ENCODE results near the gene ADGRL2.

ADGRL2 gene

GRCh38 chr1:81757398-81758020, 43.2 kb upstream of the ADGRL2 start:
- no peak overlapping the region for H3K4me2 ChIP-seq (ENCODE audit: insufficient read depth, low read length, poor library complexity, severe bottlenecking)
- no peak overlapping the region for H4K8ac ChIP-seq (ENCODE audit: low read depth, low read length)
- no peaks in the 10 kb centered on the region for H3K9me3 ChIP-seq (replicated peaks in 1 of 2; ENCODE audit: control insufficient read depth in 2 of 2, insufficient read depth in 1 of 2, low read depth in 1 of 2, low read length in 2 of 2)
- no peaks in the 10 kb centered on the region for H3K79me1 ChIP-seq (ENCODE audit: low read depth, low read length)
- H3K4ac ChIP-seq (ENCODE audit: low read length) = no peak overlapping the region
- H2BK5ac ChIP-seq (ENCODE audit: low read length) = no peak overlapping the region
- H2AK5ac ChIP-seq (ENCODE audit: low read depth, low read length) = no peak overlapping the region
- no peak overlapping the region for H3K4me3 ChIP-seq (ENCODE audit: low read length in 2 of 2)
- H3K27me3 ChIP-seq (ENCODE audit: control insufficient read depth in 3 of 3, insufficient read depth in 3 of 3, low read depth in 1 of 3, low read length in 3 of 3) = no peaks in the 10 kb centered on the region
- peaks cover 0 to 10% of the 10 kb centered on the region in 2 donors for H3K4me1 ChIP-seq (ENCODE audit: control insufficient read depth in 2 of 2, insufficient read depth in 1 of 2, low read depth in 1 of 2, low read length in 2 of 2)
- no peaks in the 10 kb centered on the region for H3K36me3 ChIP-seq (replicated peaks in 1 of 2; ENCODE audit: control insufficient read depth in 2 of 2, insufficient read depth in 2 of 2, low read length in 2 of 2)
- H3K23ac ChIP-seq (ENCODE audit: low read depth, low read length, poor library complexity) = no peak overlapping the region
- no peak overlapping the region for H2BK15ac ChIP-seq (ENCODE audit: low read length)
- no peak overlapping the region for H2AFZ ChIP-seq (ENCODE audit: low read length)
- H2BK12ac ChIP-seq (ENCODE audit: low read length) = no peak overlapping the region
- no CpG with 5 or more reads among the region's 8 CpGs for WGBS, 2 donors (ENCODE audit: extremely low coverage in 2 of 2, insufficient read length in 2 of 2, insufficient replicate concordance in 1 of 2)
- no peak overlapping the region for H3K18ac ChIP-seq (ENCODE audit: low read length)
- no peak for DNase-seq (ENCODE audit: low spot score)
- H4K91ac ChIP-seq (ENCODE audit: low read depth, low read length, poor library complexity) = no peak overlapping the region
- no peak overlapping the region for H3K14ac ChIP-seq (ENCODE audit: low read length)
- H2BK120ac ChIP-seq (ENCODE audit: low read depth, low read length) = no peak overlapping the region
- no peak overlapping the region for H3K9ac ChIP-seq (ENCODE audit: low read depth, low read length, poor library complexity)
- no peak overlapping the region for H3K27ac ChIP-seq (replicated peaks; ENCODE audit: low read length)

GRCh38 chr1:81758181-81758580, 42.6 kb upstream of the ADGRL2 start:
- H3K18ac ChIP-seq (ENCODE audit: low read length) = no peak overlapping the region
- H3K4me3 ChIP-seq (ENCODE audit: low read length in 2 of 2) = no peak overlapping the region
- no peak overlapping the region for H2BK12ac ChIP-seq (ENCODE audit: low read length)
- H3K9me3 ChIP-seq (replicated peaks in 1 of 2; ENCODE audit: control insufficient read depth in 2 of 2, insufficient read depth in 1 of 2, low read depth in 1 of 2, low read length in 2 of 2) = no peaks in the 10 kb centered on the region
- H3K23ac ChIP-seq (ENCODE audit: low read depth, low read length, poor library complexity) = no peak overlapping the region
- no peak overlapping the region for H2BK120ac ChIP-seq (ENCODE audit: low read depth, low read length)
- no peak overlapping the region for H3K9ac ChIP-seq (ENCODE audit: low read depth, low read length, poor library complexity)
- H3K36me3 ChIP-seq (replicated peaks in 1 of 2; ENCODE audit: control insufficient read depth in 2 of 2, insufficient read depth in 2 of 2, low read length in 2 of 2) = no peaks in the 10 kb centered on the region
- H2BK5ac ChIP-seq (ENCODE audit: low read length) = no peak overlapping the region
- WGBS, 2 donors (ENCODE audit: extremely low coverage in 2 of 2, insufficient read length in 2 of 2, insufficient replicate concordance in 1 of 2) = no CpG with 5 or more reads among the region's 2 CpGs
- H3K4ac ChIP-seq (ENCODE audit: low read length) = no peak overlapping the region
- no peak overlapping the region for H4K91ac ChIP-seq (ENCODE audit: low read depth, low read length, poor library complexity)
- no peak overlapping the region for H3K27ac ChIP-seq (replicated peaks; ENCODE audit: low read length)
- no peak overlapping the region for H4K8ac ChIP-seq (ENCODE audit: low read depth, low read length)
- peaks cover 0 to 10% of the 10 kb centered on the region in 2 donors for H3K4me1 ChIP-seq (ENCODE audit: control insufficient read depth in 2 of 2, insufficient read depth in 1 of 2, low read depth in 1 of 2, low read length in 2 of 2)
- DNase-seq (ENCODE audit: low spot score) = no peak
- no peak overlapping the region for H2AK5ac ChIP-seq (ENCODE audit: low read depth, low read length)
- H3K4me2 ChIP-seq (ENCODE audit: insufficient read depth, low read length, poor library complexity, severe bottlenecking) = no peak overlapping the region
- H2BK15ac ChIP-seq (ENCODE audit: low read length) = no peak overlapping the region
- no peaks in the 10 kb centered on the region for H3K79me1 ChIP-seq (ENCODE audit: low read depth, low read length)
- no peaks in the 10 kb centered on the region for H3K27me3 ChIP-seq (ENCODE audit: control insufficient read depth in 3 of 3, insufficient read depth in 3 of 3, low read depth in 1 of 3, low read length in 3 of 3)
- no peak overlapping the region for H2AFZ ChIP-seq (ENCODE audit: low read length)
- no peak overlapping the region for H3K14ac ChIP-seq (ENCODE audit: low read length)

GRCh38 chr1:81760477-81761097, 40.1 kb upstream of the ADGRL2 start:
- no peak overlapping the region for H3K4me3 ChIP-seq (ENCODE audit: low read length in 2 of 2)
- H3K79me1 ChIP-seq (ENCODE audit: low read depth, low read length) = no peaks in the 10 kb centered on the region
- no peak overlapping the region for H2BK5ac ChIP-seq (ENCODE audit: low read length)
- peaks cover 0 to 10% of the 10 kb centered on the region in 2 donors for H3K4me1 ChIP-seq (ENCODE audit: control insufficient read depth in 2 of 2, insufficient read depth in 1 of 2, low read depth in 1 of 2, low read length in 2 of 2)
- no peak overlapping the region for H3K23ac ChIP-seq (ENCODE audit: low read depth, low read length, poor library complexity)
- H2AK5ac ChIP-seq (ENCODE audit: low read depth, low read length) = no peak overlapping the region
- no peak overlapping the region for H2AFZ ChIP-seq (ENCODE audit: low read length)
- no peaks in the 10 kb centered on the region for H3K9me3 ChIP-seq (replicated peaks in 1 of 2; ENCODE audit: control insufficient read depth in 2 of 2, insufficient read depth in 1 of 2, low read depth in 1 of 2, low read length in 2 of 2)
- H3K27me3 ChIP-seq (ENCODE audit: control insufficient read depth in 3 of 3, insufficient read depth in 3 of 3, low read depth in 1 of 3, low read length in 3 of 3) = no peaks in the 10 kb centered on the region
- no peak overlapping the region for H2BK12ac ChIP-seq (ENCODE audit: low read length)
- DNase-seq (ENCODE audit: low spot score) = no peak
- no peak overlapping the region for H2BK120ac ChIP-seq (ENCODE audit: low read depth, low read length)
- no peak overlapping the region for H3K27ac ChIP-seq (replicated peaks; ENCODE audit: low read length)
- H3K9ac ChIP-seq (ENCODE audit: low read depth, low read length, poor library complexity) = no peak overlapping the region
- H3K18ac ChIP-seq (ENCODE audit: low read length) = no peak overlapping the region
- no peak overlapping the region for H2BK15ac ChIP-seq (ENCODE audit: low read length)
- no peak overlapping the region for H4K8ac ChIP-seq (ENCODE audit: low read depth, low read length)
- no peak overlapping the region for H3K14ac ChIP-seq (ENCODE audit: low read length)
- H3K4ac ChIP-seq (ENCODE audit: low read length) = no peak overlapping the region
- H3K4me2 ChIP-seq (ENCODE audit: insufficient read depth, low read length, poor library complexity, severe bottlenecking) = no peak overlapping the region
- WGBS, 2 donors (ENCODE audit: extremely low coverage in 2 of 2, insufficient read length in 2 of 2, insufficient replicate concordance in 1 of 2) = no CpG with 5 or more reads among the region's 1 CpG
- no peak overlapping the region for H4K91ac ChIP-seq (ENCODE audit: low read depth, low read length, poor library complexity)
- H3K36me3 ChIP-seq (replicated peaks in 1 of 2; ENCODE audit: control insufficient read depth in 2 of 2, insufficient read depth in 2 of 2, low read length in 2 of 2) = no peaks in the 10 kb centered on the region

- H3K18ac ChIP-seq (ENCODE audit: low read length) = no peak overlapping the region
- no peak overlapping the region for H3K23ac ChIP-seq (ENCODE audit: low read depth, low read length, poor library complexity)
- no peak overlapping the region for H3K27ac ChIP-seq (replicated peaks; ENCODE audit: low read length)
- no peak overlapping the region for H4K8ac ChIP-seq (ENCODE audit: low read depth, low read length)
- DNase-seq (ENCODE audit: low spot score) = no peak
- no peaks in the 10 kb centered on the region for H3K27me3 ChIP-seq (ENCODE audit: control insufficient read depth in 3 of 3, insufficient read depth in 3 of 3, low read depth in 1 of 3, low read length in 3 of 3)
- H3K79me1 ChIP-seq (ENCODE audit: low read depth, low read length) = no peaks in the 10 kb centered on the region
- H2AFZ ChIP-seq (ENCODE audit: low read length) = no peak overlapping the region
- H3K9ac ChIP-seq (ENCODE audit: low read depth, low read length, poor library complexity) = no peak overlapping the region
- H3K9me3 ChIP-seq (replicated peaks in 1 of 2; ENCODE audit: control insufficient read depth in 2 of 2, insufficient read depth in 1 of 2, low read depth in 1 of 2, low read length in 2 of 2) = no peaks in the 10 kb centered on the region
- no peaks in the 10 kb centered on the region for H3K4me1 ChIP-seq (ENCODE audit: control insufficient read depth in 2 of 2, insufficient read depth in 1 of 2, low read depth in 1 of 2, low read length in 2 of 2)
- H3K4me3 ChIP-seq (ENCODE audit: low read length in 2 of 2) = no peak overlapping the region
- H3K36me3 ChIP-seq (replicated peaks in 1 of 2; ENCODE audit: control insufficient read depth in 2 of 2, insufficient read depth in 2 of 2, low read length in 2 of 2) = no peaks in the 10 kb centered on the region
- no peak overlapping the region for H3K4ac ChIP-seq (ENCODE audit: low read length)
- H2BK12ac ChIP-seq (ENCODE audit: low read length) = no peak overlapping the region
- H2BK120ac ChIP-seq (ENCODE audit: low read depth, low read length) = no peak overlapping the region
- no peak overlapping the region for H2AK5ac ChIP-seq (ENCODE audit: low read depth, low read length)
- H2BK15ac ChIP-seq (ENCODE audit: low read length) = no peak overlapping the region
- no peak overlapping the region for H3K4me2 ChIP-seq (ENCODE audit: insufficient read depth, low read length, poor library complexity, severe bottlenecking)
- H2BK5ac ChIP-seq (ENCODE audit: low read length) = no peak overlapping the region
- H3K14ac ChIP-seq (ENCODE audit: low read length) = no peak overlapping the region
- H4K91ac ChIP-seq (ENCODE audit: low read depth, low read length, poor library complexity) = no peak overlapping the region
Measured at GRCh38 chr1:81775510-81775909, 25.2 kb upstream of the ADGRL2 start.

Measured in neuronal stem cell (in vitro differentiated cells).